Epithelial cell of proximal tubule (primary cell): ENCODE data around the gene PJA1. TPM values are rescaled to one million over a fixed set of nuclear protein-coding genes. Genes with fewer than 3 reads are reported as not detected.

Source experiments
- DNase-seq: peaks from one replicate; pipeline ENCODE4 v3.0.0-alpha.2; 2011; ENCODE audit warnings: low read depth
- H3K4me3 ChIP-seq: 2 replicates; pipeline ENCODE4 v1.5.1; 2011; ENCODE audit warnings: low read depth, mild to moderate bottlenecking, low read length
- CTCF ChIP-seq: conservative IDR thresholded peaks from 2 replicates; pipeline ENCODE4 v1.5.1; 2012; ENCODE audit warnings: low read depth, mild to moderate bottlenecking, low read length
- total RNA-seq: library from RNA; depleted of rRNA; stranded (reverse); fragments of >200 nt; gene quantifications from 2 replicates; pipeline ENCODE4 v1.2.3, GENCODE V29; 2015

PJA1 gene
- total RNA-seq, 1 donor from 2014 or later = 25.0 TPM

- no peak for DNase-seq
- TF ChIP-seq CTCF = no peak
- H3K4me3 ChIP-seq = no peak overlapping the region
Measured at GRCh38 chrX:69130439-69130838, 34.8 kb downstream of the PJA1 start.

DNA sequence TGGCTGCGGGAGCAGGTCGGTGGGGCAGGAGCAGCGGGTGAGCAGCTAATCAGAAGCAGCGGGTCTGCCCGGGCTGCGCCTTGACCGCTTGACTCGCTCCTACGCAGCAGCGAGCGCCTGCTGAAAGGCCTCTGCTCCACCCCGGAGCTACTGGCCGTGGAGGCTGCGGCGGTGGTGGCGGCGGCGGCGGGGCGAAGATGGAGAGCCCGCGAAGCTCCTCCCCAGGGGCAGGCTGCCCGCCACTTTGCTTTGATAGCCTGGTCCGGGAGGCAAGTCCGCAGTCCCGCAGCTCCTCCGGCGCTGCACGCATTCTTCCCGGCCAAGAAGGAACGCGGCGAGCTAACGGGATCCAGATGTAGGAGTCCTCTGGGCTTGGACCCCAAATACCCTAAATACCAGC lies 36.7 kb downstream of the PJA1 start:
- DNase-seq = no peak
- H3K4me3 ChIP-seq = no peak overlapping the region

GRCh38 chrX:69127466-69127865 lies 37.8 kb downstream of the PJA1 start:
- no peak overlapping the region for H3K4me3 ChIP-seq
- TF ChIP-seq CTCF = no peak
- no peak for DNase-seq

More for the DNA sequence above, 36.7 kb downstream of the PJA1 start:
- TF ChIP-seq CTCF = no peak

DNA sequence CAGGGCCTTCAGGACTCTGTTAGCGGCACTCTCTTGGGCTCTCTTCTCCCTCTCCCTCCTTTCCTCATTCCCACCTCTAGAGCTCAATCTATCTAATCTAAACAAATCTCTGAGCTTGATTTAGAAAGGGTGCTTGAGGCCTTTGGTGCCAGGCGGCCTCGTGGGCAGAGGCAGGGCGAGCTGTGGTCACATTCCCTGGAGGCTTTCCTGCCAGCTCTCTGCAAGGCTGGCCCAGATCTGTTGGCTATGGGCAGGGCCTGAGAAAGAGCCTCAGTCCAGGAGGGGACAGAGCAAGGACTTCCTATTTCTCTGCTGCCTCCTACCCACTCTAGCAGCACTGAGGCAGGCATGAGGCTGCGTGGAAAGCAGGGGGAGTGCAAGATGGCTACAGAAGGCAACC lies 38.6 kb downstream of the PJA1 start:
- no peak for TF ChIP-seq CTCF
- no peak overlapping the region for H3K4me3 ChIP-seq
- DNase-seq = no peak

DNA sequence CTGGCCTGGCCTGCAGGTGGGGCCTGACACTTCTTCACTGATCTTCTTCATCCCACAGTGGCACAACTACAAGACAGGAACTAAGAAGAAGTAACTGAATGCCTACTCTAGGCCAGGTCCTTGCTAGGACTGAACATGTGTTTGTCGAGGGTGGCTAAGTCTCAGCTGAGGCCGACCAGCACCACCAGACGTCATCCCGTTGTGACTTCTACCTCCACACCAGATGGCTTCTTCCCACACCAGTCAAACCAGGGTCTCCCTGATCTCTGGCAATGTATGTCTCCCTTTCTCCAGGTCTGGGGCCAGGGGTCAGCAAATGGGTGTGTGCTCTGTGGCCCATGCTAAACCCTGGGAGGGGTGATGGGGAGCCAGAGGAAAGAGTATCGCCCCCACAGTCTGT lies 40.2 kb downstream of the PJA1 start:
- TF ChIP-seq CTCF = no peak
- no peak overlapping the region for H3K4me3 ChIP-seq
- DNase-seq = no peak

- TF ChIP-seq CTCF = no peak
- no peak overlapping the region for H3K4me3 ChIP-seq
- no peak for DNase-seq
Measured at GRCh38 chrX:69124108-69124507, 41.1 kb downstream of the PJA1 start.

DNA sequence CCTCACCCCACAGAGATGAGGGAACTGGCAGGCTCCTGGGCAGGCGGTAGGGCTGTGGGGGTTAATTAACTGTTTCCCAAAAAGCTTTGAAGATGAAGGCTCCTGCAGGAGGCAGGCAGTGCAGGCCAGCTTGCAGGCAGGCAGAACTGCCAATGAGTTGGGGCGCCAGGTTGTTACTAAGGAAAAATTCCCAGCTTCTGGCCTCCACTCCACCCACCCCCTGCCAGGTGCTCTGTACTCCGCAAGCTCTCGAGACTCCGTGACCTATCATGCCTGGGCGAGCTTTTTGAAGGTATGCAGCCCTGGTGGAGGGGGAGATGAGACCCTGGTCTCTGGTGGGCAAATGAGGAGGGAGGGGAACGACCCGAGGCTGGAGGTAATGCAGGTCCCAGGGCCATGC lies 41.8 kb downstream of the PJA1 start:
- TF ChIP-seq CTCF = no peak
- DNase-seq = no peak
- no peak overlapping the region for H3K4me3 ChIP-seq
